Esophagus (tissue), 2 donors: ENCODE measurements around the gene SCUBE1. TPM values are rescaled to one million over a fixed set of nuclear protein-coding genes. Genes with fewer than 3 reads are reported as not detected.

ENCODE experiments used
- H3K27ac ChIP-seq, 2 donors: one replicate each; pipeline ENCODE4 v1.5.1; 2013; ENCODE audit warnings: low read depth in 2 of 2, mild to moderate bottlenecking in 2 of 2, inconsistent platforms in 1 of 2, low read length in 1 of 2, moderate library complexity in 1 of 2
- H3K27me3 ChIP-seq, 2 donors: one replicate each; pipeline ENCODE4 v1.6.1; 2013; ENCODE audit warnings: low read length in 2 of 2, control low read depth in 1 of 2, mild to moderate bottlenecking in 1 of 2; ENCODE audit not compliant: insufficient read depth in 2 of 2, control insufficient read depth in 1 of 2
- H3K36me3 ChIP-seq, 2 donors: one replicate each; pipeline ENCODE4 v1.6.1; 2013; ENCODE audit warnings: low read length in 1 of 2; ENCODE audit not compliant: control insufficient read depth in 2 of 2, insufficient read depth in 2 of 2
- H3K4me1 ChIP-seq, 2 donors: one replicate each; pipeline ENCODE4 v1.6.1; 2013; ENCODE audit warnings: low read length in 1 of 2; ENCODE audit not compliant: control insufficient read depth in 2 of 2, insufficient read depth in 2 of 2
- H3K4me3 ChIP-seq, 2 donors: one replicate each; pipeline ENCODE4 v1.5.1; 2013; ENCODE audit warnings: low read length in 2 of 2, mild to moderate bottlenecking in 2 of 2, low read depth in 1 of 2, moderate library complexity in 1 of 2
- H3K9me3 ChIP-seq, 2 donors: one replicate each; pipeline ENCODE4 v1.6.1; 2013; ENCODE audit warnings: mild to moderate bottlenecking in 2 of 2, low read depth in 1 of 2, low read length in 1 of 2, moderate library complexity in 1 of 2; ENCODE audit not compliant: control insufficient read depth in 2 of 2, insufficient read depth in 1 of 2
- WGBS, 2 donors: extraction: QIAGEN DNeasy Blood & Tissue Kit; methylation state at CpG; one replicate each; pipeline ENCODE4 v1.1.7; 2013; 5-methylcytosine and 5-hydroxymethylcytosine counted together
- polyA plus RNA-seq, 2 donors: library from polyadenylated mRNA; stranded (reverse); fragments of 200-250 nt; gene quantifications; one replicate each; pipeline ENCODE4 v1.2.3, GENCODE V29; 2013
- donor health status: healthy with polysubstance abuse.
- donor health status: Bipolar disorder and iron deficiency.

The SCUBE1 gene
- polyA plus RNA-seq, 2 donors: 2.2 to 2.4 TPM

GRCh38 chr22:43277987-43278601 is 65.1 kb downstream of the SCUBE1 start:
- Histone ChIP-seq H3K27ac (no peak overlapping the region), H3K4me1 (no peaks in the 10 kb centered on the region), H3K9me3 (no peaks in the 10 kb centered on the region), H3K27me3 (no peaks in the 10 kb centered on the region), H3K36me3 (no peaks in the 10 kb centered on the region), H3K4me3 (no peak overlapping the region)
- WGBS, 2 donors: 67 to 69% methylated on average over 13 of the region's 13 CpGs

- H3K36me3 ChIP-seq: no peaks in the 10 kb centered on the region
- WGBS, 2 donors: 95% methylated on average over 10 of the region's 10 CpGs
- H3K4me1 ChIP-seq: no peaks in the 10 kb centered on the region
- H3K9me3 ChIP-seq: no peaks in the 10 kb centered on the region
- H3K27me3 ChIP-seq: no peaks in the 10 kb centered on the region
- no peak overlapping the region for H3K4me3 ChIP-seq
- no peak overlapping the region for H3K27ac ChIP-seq
Measured at GRCh38 chr22:43277091-43277490, 66.1 kb downstream of the SCUBE1 start.

GRCh38 chr22:43276321-43276720 is 66.9 kb downstream of the SCUBE1 start:
- 73 to 82% methylated on average over 12 of the region's 12 CpGs for WGBS, 2 donors
- no peaks in the 10 kb centered on the region for H3K36me3 ChIP-seq
- no peaks in the 10 kb centered on the region for H3K9me3 ChIP-seq
- H3K27me3 ChIP-seq: no peaks in the 10 kb centered on the region
- H3K4me1 ChIP-seq: no peaks in the 10 kb centered on the region
- no peak overlapping the region for H3K4me3 ChIP-seq
- no peak overlapping the region for H3K27ac ChIP-seq

- no peaks in the 10 kb centered on the region for H3K4me1 ChIP-seq
- no peaks in the 10 kb centered on the region for H3K9me3 ChIP-seq
- H3K27ac ChIP-seq: no peak overlapping the region
- H3K27me3 ChIP-seq: no peaks in the 10 kb centered on the region
- WGBS, 2 donors: 68 to 79% methylated on average over 19 of the region's 19 CpGs
- no peaks in the 10 kb centered on the region for H3K36me3 ChIP-seq
- H3K4me3 ChIP-seq: no peak overlapping the region
Measured at GRCh38 chr22:43275545-43276317, 67.4 kb downstream of the SCUBE1 start.

- no peak overlapping the region for H3K27ac ChIP-seq
- H3K4me1 ChIP-seq: no peaks in the 10 kb centered on the region
- H3K4me3 ChIP-seq: no peak overlapping the region
- no peaks in the 10 kb centered on the region for H3K9me3 ChIP-seq
- H3K27me3 ChIP-seq: no peaks in the 10 kb centered on the region
- no peaks in the 10 kb centered on the region for H3K36me3 ChIP-seq
- WGBS, 2 donors: 68 to 77% methylated on average over 25 of the region's 25 CpGs
Measured at GRCh38 chr22:43274595-43275240, 68.5 kb downstream of the SCUBE1 start.

- 24% methylated on average over 9 of the region's 9 CpGs for WGBS, 2 donors
- Histone ChIP-seq H3K36me3 (no peaks in the 10 kb centered on the region), H3K9me3 (no peaks in the 10 kb centered on the region), H3K4me3 (no peak overlapping the region), H3K4me1 (no peaks in the 10 kb centered on the region), H3K27ac (no peak overlapping the region), H3K27me3 (no peaks in the 10 kb centered on the region)
Measured at GRCh38 chr22:43273902-43274484, 69.2 kb downstream of the SCUBE1 start.

GRCh38 chr22:43272869-43273318 is 70.3 kb downstream of the SCUBE1 start:
- Histone ChIP-seq H3K4me1 (no peaks in the 10 kb centered on the region), H3K4me3 (no peak overlapping the region), H3K27ac (no peak overlapping the region), H3K27me3 (no peaks in the 10 kb centered on the region), H3K9me3 (no peaks in the 10 kb centered on the region), H3K36me3 (no peaks in the 10 kb centered on the region)
- 70 to 75% methylated on average over 12 of the region's 12 CpGs for WGBS, 2 donors

GRCh38 chr22:43272301-43272700 is 70.9 kb downstream of the SCUBE1 start:
- H3K27me3 ChIP-seq: no peaks in the 10 kb centered on the region
- no peak overlapping the region for H3K27ac ChIP-seq
- H3K36me3 ChIP-seq: no peaks in the 10 kb centered on the region
- no peaks in the 10 kb centered on the region for H3K4me1 ChIP-seq
- no peak overlapping the region for H3K4me3 ChIP-seq
- WGBS, 2 donors: 78 to 81% methylated on average over 12 of the region's 12 CpGs
- H3K9me3 ChIP-seq: no peaks in the 10 kb centered on the region

- Histone ChIP-seq H3K4me3 (no peak overlapping the region), H3K4me1 (no peaks in the 10 kb centered on the region), H3K9me3 (no peaks in the 10 kb centered on the region), H3K36me3 (no peaks in the 10 kb centered on the region), H3K27ac (no peak overlapping the region), H3K27me3 (no peaks in the 10 kb centered on the region)
- WGBS, 2 donors: 89 to 90% methylated on average over 7 of the region's 7 CpGs
Measured at GRCh38 chr22:43270949-43271348, 72.2 kb downstream of the SCUBE1 start.
